K562 (cell line): ENCODE data around the gene ZNF260. TPM values are rescaled to one million over a fixed set of nuclear protein-coding genes. Genes with fewer than 3 reads are reported as not detected.
A peak's percentile ranks its signal among the peaks of the same experiment; 100 is the strongest.

ENCODE experiments used
- ELF1 ChIP-seq: fragments of 200-800 bp; sonication (Bioruptor generic); IDR thresholded peaks from 2 replicates; pipeline ENCODE4 v1.6.1; 2016; ENCODE audit warnings: missing genetic modification characterization, missing compliant biosample characterization
- GATA2 ChIP-seq: sonication (generic); formaldehyde crosslinking; IDR thresholded peaks from 2 replicates; pipeline ENCODE4 v1.4.0; 2020; ENCODE audit warnings: mild to moderate bottlenecking, missing genetic modification reagents
- JUNB ChIP-seq: fragments of 450-650 bp; formaldehyde crosslinking; conservative IDR thresholded peaks from 2 replicates; pipeline ENCODE4 v1.4.0; 2020; ENCODE audit warnings: mild to moderate bottlenecking
- L3MBTL2 ChIP-seq: fragments of 450-650 bp; IDR thresholded peaks from 2 replicates; pipeline ENCODE4 v1.6.1; 2016; ENCODE audit warnings: mild to moderate bottlenecking, moderate library complexity
- MAZ ChIP-seq, 2 experiments: fragments of 450-650 bp in 1 of 2; sonication (generic) in 1 of 2; formaldehyde crosslinking; IDR thresholded peaks in 1 of 2; conservative IDR thresholded peaks in 1 of 2; 2 replicates each; pipeline versions ENCODE4 v1.4.0 to v1.5.0; 2020; ENCODE audit warnings: mild to moderate bottlenecking in 1 of 2, missing genetic modification reagents in 1 of 2
- MYC ChIP-seq, 2 experiments: fragments of 250-450 bp in 1 of 2; sonication (Bioruptor Pico) in 1 of 2; IDR thresholded peaks; 2 replicates each; pipeline versions ENCODE4 v1.5.1 to v1.6.1; 2012 to 2021; ENCODE audit warnings: low read depth in 2 of 2, borderline replicate concordance in 1 of 2, improper control_type of control experiment in 1 of 2, low read length in 1 of 2, mild to moderate bottlenecking in 1 of 2, moderate library complexity in 1 of 2
- NCOA1 ChIP-seq: fragments of 450-650 bp; IDR thresholded peaks from 2 replicates; pipeline ENCODE4 v1.6.1; 2016; ENCODE audit warnings: low read depth
- NFIC ChIP-seq: fragments of 450-650 bp; IDR thresholded peaks from 2 replicates; pipeline ENCODE4 v1.6.1; 2017; ENCODE audit warnings: mild to moderate bottlenecking, inconsistent platforms
- NR2C2 ChIP-seq, 2 experiments: fragments of 200-800 bp in 1 of 2; sonication (Bioruptor generic) in 1 of 2; sonication (generic) in 1 of 2; formaldehyde crosslinking in 1 of 2; IDR thresholded peaks; 2 replicates each; pipeline versions ENCODE4 v1.6.1 to v1.8.0; 2016 to 2022; ENCODE audit warnings: mild to moderate bottlenecking in 1 of 2, missing compliant biosample characterization in 1 of 2, missing genetic modification characterization in 1 of 2, missing genetic modification reagents in 1 of 2
- POLR2G ChIP-seq: fragments of 200-400 bp; formaldehyde crosslinking; IDR thresholded peaks from 2 replicates; pipeline ENCODE4 v1.6.1; 2017; ENCODE audit warnings: low read depth, mild to moderate bottlenecking, antibody characterized with exemption, low read length, moderate library complexity
- POLR2H ChIP-seq: IDR thresholded peaks from 2 replicates; pipeline ENCODE4 v1.6.1; 2016; ENCODE audit warnings: missing genetic modification characterization, low read depth, mild to moderate bottlenecking, control low read depth, missing compliant biosample characterization, moderate library complexity
- RBBP5 ChIP-seq: fragments of 200-600 bp; sonication (generic); IDR thresholded peaks from 2 replicates; pipeline ENCODE4 v1.6.1; 2012; ENCODE audit warnings: borderline replicate concordance, mild to moderate bottlenecking, low read length, control low read depth, inconsistent platforms; ENCODE audit not compliant: insufficient read depth, poor library complexity, severe bottlenecking
- SAP30 ChIP-seq: fragments of 200-600 bp; sonication (generic); IDR thresholded peaks from 2 replicates; pipeline ENCODE4 v1.6.1; 2012; ENCODE audit warnings: borderline replicate concordance, low read depth, mild to moderate bottlenecking, moderate library complexity, low read length, control low read depth, inconsistent platforms; ENCODE audit not compliant: insufficient read depth, poor library complexity, severe bottlenecking
- SMC3 ChIP-seq: conservative IDR thresholded peaks from 2 replicates; pipeline ENCODE4 v1.6.1; 2011; ENCODE audit warnings: low read depth, low read length, improper control_type of control experiment; ENCODE audit not compliant: insufficient read depth
- SP1 ChIP-seq: sonication (generic); formaldehyde crosslinking; IDR thresholded peaks from 2 replicates; pipeline ENCODE4 v1.8.1; 2022; ENCODE audit warnings: mild to moderate bottlenecking, missing genetic modification reagents
- TARDBP ChIP-seq: fragments of 450-650 bp; IDR thresholded peaks from 2 replicates; pipeline ENCODE4 v1.6.1; 2016
- ZNF253 ChIP-seq: fragments of 250-450 bp; sonication (Bioruptor Pico); conservative IDR thresholded peaks from 2 replicates; pipeline ENCODE4 v1.6.1; 2021; ENCODE audit warnings: mild to moderate bottlenecking
- ZNF699 ChIP-seq: fragments of 250-450 bp; sonication (Bioruptor Pico); IDR thresholded peaks from 2 replicates; pipeline ENCODE4 v1.8.0; 2021; ENCODE audit warnings: mild to moderate bottlenecking, moderate library complexity; ENCODE audit not compliant: insufficient replicate concordance
- ZNF766 ChIP-seq: fragments of 200-800 bp; sonication (Bioruptor generic); conservative IDR thresholded peaks from 2 replicates; pipeline ENCODE4 v1.6.1; 2016; ENCODE audit warnings: missing genetic modification characterization, missing compliant biosample characterization
- polyA plus RNA-seq, 8 experiments: library from polyadenylated mRNA; depleted of rRNA in 4 of 8; stranded (reverse) in 5 of 8; unstranded in 3 of 8; fragments of >200 nt; fragmentation: Nextera tagmentation in 2 of 8; fragmentation: Illumina TruSeq in 1 of 8; extraction: Ambion mirVana in 2 of 8; extraction: Trizol in 1 of 8; gene quantifications; 2 replicates each; pipeline versions ENCODE4 v1.2.1 to v1.2.3, GENCODE V29; 2011 to 2014; ENCODE audit warnings: inconsistent platforms in 1 of 8, missing spikeins in 1 of 8
- total RNA-seq, 7 experiments: library from RNA; depleted of rRNA in 6 of 7; stranded (reverse); fragments of >200 nt in 6 of 7; fragmentation: Illumina TruSeq in 2 of 7; extraction: Trizol in 2 of 7; gene quantifications; 2 replicates each; pipeline versions ENCODE4 v1.2.1 to v1.2.3, GENCODE V29; 2011 to 2021; ENCODE audit warnings: low replicate concordance in 1 of 7
- TF ChIP-seq, protein P1 (sequence below): fragments of 450-650 bp; IDR thresholded peaks from 2 replicates; pipeline ENCODE4 v1.6.1; 2016
- TF ChIP-seq, protein P2 (sequence below): sonication (generic); formaldehyde crosslinking; IDR thresholded peaks from 2 replicates; pipeline ENCODE4 v1.8.0; 2022; ENCODE audit warnings: missing genetic modification reagents, mild to moderate bottlenecking, moderate library complexity, borderline replicate concordance
- TF ChIP-seq, protein P3 (sequence below): fragments of 450-650 bp; IDR thresholded peaks from 2 replicates; pipeline ENCODE4 v1.6.1; 2017; ENCODE audit warnings: mild to moderate bottlenecking, moderate library complexity
- TF ChIP-seq, protein P4 (sequence below): fragments of 450-650 bp; IDR thresholded peaks from 2 replicates; pipeline ENCODE4 v1.6.1; 2016; ENCODE audit warnings: low read depth, mild to moderate bottlenecking, moderate library complexity

Gene ZNF260
- total and polyA plus RNA-seq, 9 of the 15 experiments (the other 6 are each of a cell fraction or from before 2014, with no cell fraction given) = 2.6 to 16.6 (median 5.8) TPM

DNA sequence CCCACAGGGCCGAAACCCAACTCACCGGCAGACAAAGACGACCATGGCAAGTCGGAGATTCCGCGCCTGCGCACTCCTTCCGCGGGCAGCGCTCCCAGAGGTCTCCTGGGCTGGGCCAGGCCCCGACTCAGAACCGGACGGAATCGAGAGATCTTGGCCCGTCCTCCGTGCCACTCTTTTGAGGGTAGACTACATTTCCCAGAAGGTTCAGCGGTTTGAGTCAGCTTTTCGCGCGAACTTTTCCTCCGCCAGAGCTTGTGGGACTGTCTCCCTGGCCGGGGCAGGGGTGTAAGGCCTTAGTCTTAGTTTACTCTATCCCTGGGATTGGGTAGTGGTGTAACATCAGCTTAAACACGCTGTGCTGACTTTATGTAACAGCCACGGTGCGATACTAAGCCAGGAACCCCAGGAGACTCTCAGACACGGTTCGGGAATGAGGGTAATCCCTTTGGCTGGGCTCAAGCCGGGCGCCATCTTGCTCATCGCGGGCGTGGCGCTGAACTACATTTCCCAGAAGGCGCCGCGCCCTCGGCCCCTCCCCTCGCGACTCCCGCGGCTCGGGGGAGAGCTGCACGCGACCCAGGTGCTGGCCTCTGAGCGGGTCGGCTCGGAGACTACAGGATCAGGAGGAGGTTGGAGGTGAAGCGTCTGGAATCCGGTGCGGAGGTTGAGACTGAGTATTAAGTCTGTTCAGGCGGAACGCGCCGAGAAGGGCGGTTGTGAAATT, at the start of gene ZNF260 (continued):
- TF ChIP-seq, protein P1, sequence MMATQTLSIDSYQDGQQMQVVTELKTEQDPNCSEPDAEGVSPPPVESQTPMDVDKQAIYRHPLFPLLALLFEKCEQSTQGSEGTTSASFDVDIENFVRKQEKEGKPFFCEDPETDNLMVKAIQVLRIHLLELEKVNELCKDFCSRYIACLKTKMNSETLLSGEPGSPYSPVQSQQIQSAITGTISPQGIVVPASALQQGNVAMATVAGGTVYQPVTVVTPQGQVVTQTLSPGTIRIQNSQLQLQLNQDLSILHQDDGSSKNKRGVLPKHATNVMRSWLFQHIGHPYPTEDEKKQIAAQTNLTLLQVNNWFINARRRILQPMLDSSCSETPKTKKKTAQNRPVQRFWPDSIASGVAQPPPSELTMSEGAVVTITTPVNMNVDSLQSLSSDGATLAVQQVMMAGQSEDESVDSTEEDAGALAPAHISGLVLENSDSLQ = peak; percentile 51; the same call in 1 of the 2 replicates
- TF ChIP-seq NCOA1 (0 out of 2 replicates have a peak, but pooled peaks have one; percentile 10), ZNF253 (CRISPR knock-in tag) (no peak), NFIC (no peak), SP1 (CRISPR knock-in tag) (peak; percentile 66), GATA2 (CRISPR knock-in tag) (no peak), JUNB (CRISPR knock-in tag) (no peak), MAZ (CRISPR knock-in tag; conservative IDR thresholded peaks at IDR 0.05 in 1 of 2, IDR thresholded peaks at IDR 0.05 in 1 of 2) (peak in 1 of 2 experiments; percentile 87; a peak in 3 of 4 replicates), L3MBTL2 (peak; percentile 71), TARDBP (no peak), ELF1 (tag) (no peak; the same call in 1 of the 2 replicates), POLR2H (tag) (peak; percentile 55), RBBP5 (peak; percentile 66), MYC (IDR thresholded peaks at IDR 0.05; ENCODE audit: low read depth, low read length) (peak; percentile 73), MYC (CRISPR knock-in tag; IDR thresholded peaks at IDR 0.05; ENCODE audit: borderline replicate concordance, low read depth) (no peak), POLR2G (peak; percentile 89), ZNF766 (CRISPR knock-in tag) (peak; percentile 86), SAP30 (peak; percentile 31), ZNF699 (CRISPR knock-in tag) (no peak), NR2C2 (CRISPR knock-in tag; IDR thresholded peaks at IDR 0.05) (peak; percentile 45), NR2C2 (tag; IDR thresholded peaks at IDR 0.05) (peak; percentile 94), SMC3 (0 out of 2 replicates have a peak, but pooled peaks have one; percentile 9)
- TF ChIP-seq, protein P2, sequence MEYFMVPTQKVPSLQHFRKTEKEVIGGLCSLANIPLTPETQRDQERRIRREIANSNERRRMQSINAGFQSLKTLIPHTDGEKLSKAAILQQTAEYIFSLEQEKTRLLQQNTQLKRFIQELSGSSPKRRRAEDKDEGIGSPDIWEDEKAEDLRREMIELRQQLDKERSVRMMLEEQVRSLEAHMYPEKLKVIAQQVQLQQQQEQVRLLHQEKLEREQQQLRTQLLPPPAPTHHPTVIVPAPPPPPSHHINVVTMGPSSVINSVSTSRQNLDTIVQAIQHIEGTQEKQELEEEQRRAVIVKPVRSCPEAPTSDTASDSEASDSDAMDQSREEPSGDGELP (CRISPR knock-in tag) = peak; percentile 85
- TF ChIP-seq, protein P3, sequence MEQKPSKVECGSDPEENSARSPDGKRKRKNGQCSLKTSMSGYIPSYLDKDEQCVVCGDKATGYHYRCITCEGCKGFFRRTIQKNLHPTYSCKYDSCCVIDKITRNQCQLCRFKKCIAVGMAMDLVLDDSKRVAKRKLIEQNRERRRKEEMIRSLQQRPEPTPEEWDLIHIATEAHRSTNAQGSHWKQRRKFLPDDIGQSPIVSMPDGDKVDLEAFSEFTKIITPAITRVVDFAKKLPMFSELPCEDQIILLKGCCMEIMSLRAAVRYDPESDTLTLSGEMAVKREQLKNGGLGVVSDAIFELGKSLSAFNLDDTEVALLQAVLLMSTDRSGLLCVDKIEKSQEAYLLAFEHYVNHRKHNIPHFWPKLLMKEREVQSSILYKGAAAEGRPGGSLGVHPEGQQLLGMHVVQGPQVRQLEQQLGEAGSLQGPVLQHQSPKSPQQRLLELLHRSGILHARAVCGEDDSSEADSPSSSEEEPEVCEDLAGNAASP = no peak
- TF ChIP-seq, protein P4, sequence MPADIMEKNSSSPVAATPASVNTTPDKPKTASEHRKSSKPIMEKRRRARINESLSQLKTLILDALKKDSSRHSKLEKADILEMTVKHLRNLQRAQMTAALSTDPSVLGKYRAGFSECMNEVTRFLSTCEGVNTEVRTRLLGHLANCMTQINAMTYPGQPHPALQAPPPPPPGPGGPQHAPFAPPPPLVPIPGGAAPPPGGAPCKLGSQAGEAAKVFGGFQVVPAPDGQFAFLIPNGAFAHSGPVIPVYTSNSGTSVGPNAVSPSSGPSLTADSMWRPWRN = 0 out of 2 replicates have a peak, but pooled peaks have one; percentile 11
